ENCODE data around the gene CAPZA3.
"Not testable (repeated sequence)": the region's sequence is repeated elsewhere in the genome, so short reads cannot be mapped to it uniquely, and the experiment has no call there.

The CAPZA3 gene

GRCh38 chr12:18753481-18754123 lies 15.7 kb downstream of the CAPZA3 start:
- DNase-seq = no peak

- no peak for DNase-seq
These were observed 16.3 kb downstream of the CAPZA3 start for GRCh38 chr12:18754124-18754707.

GRCh38 chr12:18755341-18755740 lies 17.4 kb downstream of the CAPZA3 start:
- no peak for DNase-seq

GRCh38 chr12:18766479-18766878 lies 28.6 kb downstream of the CAPZA3 start:
- not testable (repeated sequence) for DNase-seq

- DNase-seq = no peak
These were observed 44.9 kb downstream of the CAPZA3 start for GRCh38 chr12:18782827-18783226.

GRCh38 chr12:18785465-18785864 lies 47.5 kb downstream of the CAPZA3 start:
- DNase-seq = not testable (repeated sequence)
